GM23338 (cell line): Measurements from ENCODE around the gene SLC25A41. TPM values are rescaled to one million over a fixed set of nuclear protein-coding genes. Genes with fewer than 3 reads are reported as not detected.

ENCODE experiments used
- ATAC-seq: fragments of 200-7000 bp; cut with Tn5 transposase; 3 replicates; pipeline ENCODE4 v1.9.1; 2020
- DNase-seq: peaks from one replicate; pipeline ENCODE4 v3.0.0-alpha.2; 2015; ENCODE audit warnings: low spot score
- H2AFZ ChIP-seq: fragments of 200-600 bp; sonication (generic); 2 replicates; pipeline ENCODE4 v1.8.0; 2016; ENCODE audit warnings: antibody characterized with exemption, mild to moderate bottlenecking, moderate library complexity
- H3F3A ChIP-seq: fragments of 200-600 bp; sonication (generic); replicated peaks from 2 replicates; pipeline ENCODE4 v1.8.0; 2017; ENCODE audit warnings: antibody characterized with exemption, mixed run types, low read depth
- H3K27ac ChIP-seq: fragments of 200-600 bp; sonication (generic); 2 replicates; pipeline ENCODE4 v1.6.1; 2016; ENCODE audit warnings: low read depth
- H3K27me3 ChIP-seq: fragments of 200-600 bp; sonication (generic); 2 replicates; pipeline ENCODE4 v1.8.0; 2016; ENCODE audit warnings: mild to moderate bottlenecking, mixed run types, moderate library complexity; ENCODE audit not compliant: insufficient read depth
- H3K36me3 ChIP-seq: fragments of 200-600 bp; sonication (generic); 2 replicates; pipeline ENCODE4 v1.8.0; 2016; ENCODE audit warnings: mild to moderate bottlenecking; ENCODE audit not compliant: insufficient read depth
- H3K4me1 ChIP-seq: fragments of 200-600 bp; sonication (generic); 2 replicates; pipeline ENCODE4 v1.8.0; 2016; ENCODE audit warnings: mild to moderate bottlenecking, moderate library complexity; ENCODE audit not compliant: insufficient read depth
- H3K4me2 ChIP-seq: fragments of 200-600 bp; sonication (generic); 2 replicates; pipeline ENCODE4 v1.7.1; 2017; ENCODE audit warnings: mixed run types
- H3K4me3 ChIP-seq: fragments of 200-600 bp; sonication (generic); 2 replicates; pipeline ENCODE4 v1.6.1; 2016; ENCODE audit warnings: mixed run types
- H3K79me2 ChIP-seq: fragments of 200-600 bp; sonication (generic); replicated peaks from 2 replicates; pipeline ENCODE4 v1.8.0; 2017; ENCODE audit warnings: mild to moderate bottlenecking; ENCODE audit not compliant: insufficient read depth
- H3K9me2 ChIP-seq: fragments of 200-600 bp; sonication (generic); 2 replicates; pipeline ENCODE4 v1.8.0; 2017; ENCODE audit not compliant: insufficient read depth
- H4K20me1 ChIP-seq: fragments of 200-600 bp; sonication (generic); replicated peaks from 2 replicates; pipeline ENCODE4 v1.8.0; 2017; ENCODE audit warnings: mild to moderate bottlenecking; ENCODE audit not compliant: insufficient read depth
- H3K27ac Mint-ChIP-seq: 2 replicates; pipeline ENCODE4 v1.8.0; 2020; ENCODE audit warnings: inconsistent platforms, mild to moderate bottlenecking, moderate library complexity, mixed read lengths
- H3K27me3 Mint-ChIP-seq: 3 replicates; pipeline ENCODE4 v1.8.0; 2022; ENCODE audit warnings: low read depth, mild to moderate bottlenecking, moderate library complexity, mixed read lengths, inconsistent platforms; ENCODE audit not compliant: insufficient read depth, poor library complexity
- H3K36me3 Mint-ChIP-seq: 3 replicates; pipeline ENCODE4 v1.8.0; 2021; ENCODE audit warnings: low read depth, mild to moderate bottlenecking, inconsistent platforms, moderate library complexity, mixed read lengths
- H3K4me1 Mint-ChIP-seq: 3 replicates; pipeline ENCODE4 v1.8.0; 2020; ENCODE audit warnings: mild to moderate bottlenecking, inconsistent platforms, mixed read lengths
- H3K4me3 Mint-ChIP-seq: 3 replicates; pipeline ENCODE4 v1.8.0; 2021; ENCODE audit warnings: moderate library complexity, mild to moderate bottlenecking, inconsistent platforms, mixed read lengths
- H3K9me3 Mint-ChIP-seq: 3 replicates; pipeline ENCODE4 v1.8.0; 2020; ENCODE audit warnings: moderate library complexity, mild to moderate bottlenecking, inconsistent platforms, mixed read lengths
- CREB1 ChIP-seq: fragments of 250-450 bp; sonication (Bioruptor Pico); IDR thresholded peaks from 2 replicates; pipeline ENCODE4 v1.5.0; 2020; ENCODE audit warnings: low read depth, mild to moderate bottlenecking, moderate library complexity
- CTCF ChIP-seq, 2 experiments: fragments of 200-600 bp in 1 of 2; sonication (generic) in 1 of 2; conservative IDR thresholded peaks; 2 replicates each; pipeline versions ENCODE4 v1.5.1 to v1.6.1; 2016 to 2017; ENCODE audit warnings: antibody characterized with exemption in 2 of 2, low read depth in 2 of 2, mild to moderate bottlenecking in 2 of 2, moderate library complexity in 1 of 2
- JUNB ChIP-seq: IDR thresholded peaks from one replicate; pipeline ENCODE4 v1.6.1; 2016; ENCODE audit warnings: antibody characterized with exemption; ENCODE audit not compliant: unreplicated experiment
- POLR2AphosphoS5 ChIP-seq: IDR thresholded peaks from 2 replicates; pipeline ENCODE4 v1.6.1; 2016; ENCODE audit warnings: antibody characterized with exemption, low read depth
- REST ChIP-seq: IDR thresholded peaks from one replicate; pipeline ENCODE4 v1.6.1; 2018; ENCODE audit warnings: antibody characterized with exemption; ENCODE audit not compliant: unreplicated experiment
- ZNF331 ChIP-seq: fragments of 250-450 bp; sonication (Bioruptor Pico); IDR thresholded peaks from 2 replicates; pipeline ENCODE4 v1.5.0; 2020; ENCODE audit warnings: low read depth, mild to moderate bottlenecking, moderate library complexity
- ZNF462 ChIP-seq: fragments of 250-450 bp; sonication (Bioruptor Pico); IDR thresholded peaks from 2 replicates; pipeline ENCODE4 v1.5.0; 2020; ENCODE audit warnings: mild to moderate bottlenecking, moderate library complexity
- polyA plus RNA-seq: library from polyadenylated mRNA; unstranded; fragments of >200 nt; fragmentation: Nextera tagmentation; extraction: Ambion mirVana; gene quantifications from 2 replicates; pipeline ENCODE4 v1.2.1, GENCODE V29; 2016
- total RNA-seq: library from RNA; depleted of rRNA; stranded (reverse); fragments of >200 nt; shearing (Covaris generic); gene quantifications from 2 replicates; pipeline ENCODE4 v1.2.3, GENCODE V29; 2014

SLC25A41 gene
- total and polyA plus RNA-seq, 2 experiments from 2014 or later, result 0.24 to 0.35 TPM

GRCh38 chr19:6480848-6481415 is 47.4 kb upstream of the SLC25A41 start (continued):
- TF ChIP-seq ZNF462 (CRISPR knock-in tag), result no peak
- no peak for TF ChIP-seq JUNB
- TF ChIP-seq POLR2AphosphoS5, result no peak
- no peak for TF ChIP-seq CTCF (conservative IDR thresholded peaks at IDR 0.05; ENCODE audit: low read depth in 2 of 2)

- peaks cover 4% of the 10 kb centered on the region for H3K27me3 ChIP-seq
- H3K27ac ChIP-seq, result no peak overlapping the region
- no peaks in the 10 kb centered on the region for H3F3A ChIP-seq
- ATAC-seq (no peak), DNase-seq (no peak)
- Mint-ChIP-seq H3K27ac (no peak overlapping the region), H3K4me3 (no peak overlapping the region), H3K9me3 (no peaks in the 10 kb centered on the region; the same call in 2 of the 3 replicates), H3K4me1 (peaks cover 12% of the 10 kb centered on the region; the same call in 2 of the 3 replicates), H3K36me3 (no peaks in the 10 kb centered on the region), H3K27me3 (peaks cover 10% of the 10 kb centered on the region)
- H2AFZ ChIP-seq, result no peak overlapping the region
- no peaks in the 10 kb centered on the region for H3K36me3 ChIP-seq
- peaks cover 7% of the 10 kb centered on the region for H3K4me1 ChIP-seq
- H3K4me3 ChIP-seq, result no peak overlapping the region
- H3K4me2 ChIP-seq, result no peak overlapping the region
- no peaks in the 10 kb centered on the region for H3K79me2 ChIP-seq
- H4K20me1 ChIP-seq, result no peaks in the 10 kb centered on the region
- H3K9me2 ChIP-seq, result no peaks in the 10 kb centered on the region
- TF ChIP-seq ZNF331 (CRISPR knock-in tag) (no peak), CREB1 (CRISPR knock-in tag) (no peak), REST (no peak), CTCF (conservative IDR thresholded peaks at IDR 0.05; ENCODE audit: low read depth in 2 of 2) (no peak)
These were observed 46.4 kb upstream of the SLC25A41 start for GRCh38 chr19:6479836-6480398.
